ENCODE data around the gene ELN. TPM values are rescaled to one million over a fixed set of nuclear protein-coding genes. Genes with fewer than 3 reads are reported as not detected.
A peak's percentile ranks its signal among the peaks of the same experiment; 100 is the strongest.

ELN gene
- total RNA-seq, 2 donors from 2014 or later: 6.9 to 12.6 TPM

DNA sequence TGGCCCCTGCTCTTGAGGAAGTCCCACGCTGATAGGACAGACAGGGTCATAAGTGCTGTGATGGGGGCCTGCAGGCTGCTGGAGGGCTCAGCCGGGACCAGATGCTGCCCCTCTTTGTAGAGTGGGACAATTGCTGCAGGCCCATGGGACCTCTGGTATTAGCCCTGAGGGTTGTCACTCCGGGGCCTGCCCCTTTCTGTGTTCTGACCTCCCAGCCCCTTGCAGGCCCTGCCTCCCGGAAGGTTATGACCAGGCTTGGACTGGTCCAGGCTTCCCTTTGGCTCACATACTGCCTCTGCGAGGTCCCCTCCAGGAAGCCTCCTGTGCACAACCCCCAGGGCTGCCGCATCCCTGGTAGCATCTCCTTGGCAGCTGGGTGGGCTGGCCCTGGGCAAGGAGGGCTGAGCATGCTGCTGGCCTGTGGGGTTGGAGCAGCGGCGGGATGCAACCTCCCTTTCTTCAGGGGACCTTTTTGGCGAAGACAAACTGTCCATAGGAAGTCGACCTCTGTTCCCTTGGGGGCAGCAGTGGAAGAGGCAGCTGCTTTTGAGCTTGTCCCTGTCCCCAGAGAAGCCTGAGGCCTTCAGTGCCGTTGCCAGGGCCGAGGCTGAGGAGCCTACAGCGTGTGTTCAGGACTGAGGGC is 64.5 kb downstream of the ELN start:
- Histone ChIP-seq H3K36me3 (no peaks in the 10 kb centered on the region), H3K27me3 (no peaks in the 10 kb centered on the region), H3K9me3 (no peaks in the 10 kb centered on the region), H3K4me3 (no peak overlapping the region), H3K27ac (peak overlapping the region; percentile 55), H3K9ac (ENCODE audit: low read depth in 2 of 2, low read length in 2 of 2) (peak overlapping the region in 1 of 2 donors; percentile 43), H3K4me1 (peaks cover 7% of the 10 kb centered on the region)
- TF ChIP-seq CTCF (IDR thresholded peaks at IDR 0.05): no peak
- DNase-seq: no peak
- intact Hi-C loops (cut with DNase I): no loop called here

- Histone ChIP-seq H3K9ac (ENCODE audit: low read depth in 2 of 2, low read length in 2 of 2) (peak overlapping the region; percentile 1 to 43), H3K4me3 (peak overlapping the region; percentile 24), H3K27me3 (no peaks in the 10 kb centered on the region), H3K4me1 (peaks cover 7% of the 10 kb centered on the region), H3K36me3 (no peaks in the 10 kb centered on the region), H3K27ac (peak overlapping the region; percentile 77), H3K9me3 (no peaks in the 10 kb centered on the region)
- no peak for DNase-seq
- intact Hi-C loops (cut with DNase I): no loop called here
- no peak for TF ChIP-seq CTCF (IDR thresholded peaks at IDR 0.05)
Measured at GRCh38 chr7:74092964-74093471, 65.0 kb downstream of the ELN start.

DNA sequence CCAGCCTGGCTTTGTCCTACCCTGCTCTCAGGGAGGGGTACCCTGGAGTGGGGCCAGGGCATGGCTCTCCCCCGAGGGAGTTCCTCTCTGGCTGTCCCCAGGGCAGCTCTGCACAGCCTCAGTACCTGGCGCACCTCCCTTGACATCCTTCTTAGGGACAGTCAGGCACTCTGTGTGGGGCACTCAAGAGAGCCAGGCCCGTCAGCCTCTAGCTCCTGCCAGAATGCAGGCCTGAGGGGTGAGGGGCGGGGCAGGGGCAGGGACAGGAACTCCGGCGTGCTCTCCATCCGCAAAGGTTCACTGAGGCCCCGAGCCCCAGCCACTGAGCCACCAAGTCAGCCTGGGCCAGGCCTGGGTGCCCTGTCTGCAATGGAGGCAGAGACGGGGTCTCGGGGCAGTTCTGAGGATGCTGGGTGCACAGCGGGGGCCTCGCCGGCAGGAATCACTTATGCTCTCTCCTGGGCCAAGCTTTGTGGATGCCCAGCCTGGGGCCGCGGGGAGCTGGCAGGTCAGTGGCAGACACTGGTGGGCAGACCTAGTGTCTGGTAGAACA is 65.8 kb downstream of the ELN start:
- H3K27ac ChIP-seq: peak overlapping the region; percentile 77
- intact Hi-C loops (cut with DNase I): no loop called here
- H3K4me1 ChIP-seq: peaks cover 7% of the 10 kb centered on the region
- peak overlapping the region; percentile 51 to 58 for H3K9ac ChIP-seq (ENCODE audit: low read depth in 2 of 2, low read length in 2 of 2)
- no peaks in the 10 kb centered on the region for H3K36me3 ChIP-seq
- no peaks in the 10 kb centered on the region for H3K27me3 ChIP-seq
- TF ChIP-seq CTCF (IDR thresholded peaks at IDR 0.05): no peak
- peak overlapping the region; percentile 24 for H3K4me3 ChIP-seq
- DNase-seq: no peak
- no peaks in the 10 kb centered on the region for H3K9me3 ChIP-seq

- intact Hi-C loops (cut with DNase I): no loop called here
- Histone ChIP-seq H3K36me3 (no peaks in the 10 kb centered on the region), H3K4me3 (peak overlapping the region; percentile 24), H3K9ac (ENCODE audit: low read depth in 2 of 2, low read length in 2 of 2) (peak overlapping the region; percentile 51 to 58), H3K9me3 (no peaks in the 10 kb centered on the region), H3K4me1 (peaks cover 7% of the 10 kb centered on the region), H3K27ac (peak overlapping the region; percentile 77), H3K27me3 (no peaks in the 10 kb centered on the region)
- DNase-seq: peak; percentile 63
- TF ChIP-seq CTCF (IDR thresholded peaks at IDR 0.05): no peak
Measured at GRCh38 chr7:74094224-74095101, 66.5 kb downstream of the ELN start.

- H3K4me3 ChIP-seq: no peak overlapping the region
- H3K9ac ChIP-seq (ENCODE audit: low read depth in 2 of 2, low read length in 2 of 2): peak overlapping the region; percentile 51 to 58
- H3K36me3 ChIP-seq: no peaks in the 10 kb centered on the region
- peaks cover 7% of the 10 kb centered on the region for H3K4me1 ChIP-seq
- intact Hi-C loops (cut with DNase I): no loop called here
- H3K27ac ChIP-seq: no peak overlapping the region
- DNase-seq: no peak
- TF ChIP-seq CTCF (IDR thresholded peaks at IDR 0.05): no peak
- H3K9me3 ChIP-seq: no peaks in the 10 kb centered on the region
- H3K27me3 ChIP-seq: no peaks in the 10 kb centered on the region
Measured at GRCh38 chr7:74095135-74095534, 67.2 kb downstream of the ELN start.

Data from colonic mucosa (tissue), 4 donors.